GM12873 (cell line): ENCODE data around the gene TXLNB.

Experiments used
- TF ChIP-seq, protein P1 (sequence below): IDR thresholded peaks from 2 replicates; pipeline ENCODE4 v1.5.1; 2012; ENCODE audit warnings: low read depth, mild to moderate bottlenecking, moderate library complexity, low read length, control low read depth; ENCODE audit not compliant: insufficient read depth; ENCODE audit errors: missing control alignments

TXLNB gene

DNA sequence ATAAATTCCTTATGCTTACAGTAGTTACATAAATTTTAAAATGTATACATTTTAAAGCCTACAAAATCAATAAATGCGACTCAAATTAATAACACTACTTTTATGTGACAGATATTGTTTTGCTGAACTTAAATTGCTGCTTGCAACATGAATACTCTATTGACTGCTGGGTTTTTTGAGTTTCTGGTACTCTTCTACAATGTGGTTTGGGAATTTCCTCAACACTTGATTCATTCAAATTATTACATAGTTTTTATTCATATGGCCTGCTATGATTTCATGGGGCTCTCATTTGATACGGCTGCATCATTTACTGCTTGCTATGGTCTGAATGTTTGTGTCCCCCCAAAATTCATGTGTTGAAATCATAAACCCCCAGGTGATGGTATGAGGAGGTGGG lies 2.3 kb upstream of the TXLNB start:
- TF ChIP-seq, protein P1, sequence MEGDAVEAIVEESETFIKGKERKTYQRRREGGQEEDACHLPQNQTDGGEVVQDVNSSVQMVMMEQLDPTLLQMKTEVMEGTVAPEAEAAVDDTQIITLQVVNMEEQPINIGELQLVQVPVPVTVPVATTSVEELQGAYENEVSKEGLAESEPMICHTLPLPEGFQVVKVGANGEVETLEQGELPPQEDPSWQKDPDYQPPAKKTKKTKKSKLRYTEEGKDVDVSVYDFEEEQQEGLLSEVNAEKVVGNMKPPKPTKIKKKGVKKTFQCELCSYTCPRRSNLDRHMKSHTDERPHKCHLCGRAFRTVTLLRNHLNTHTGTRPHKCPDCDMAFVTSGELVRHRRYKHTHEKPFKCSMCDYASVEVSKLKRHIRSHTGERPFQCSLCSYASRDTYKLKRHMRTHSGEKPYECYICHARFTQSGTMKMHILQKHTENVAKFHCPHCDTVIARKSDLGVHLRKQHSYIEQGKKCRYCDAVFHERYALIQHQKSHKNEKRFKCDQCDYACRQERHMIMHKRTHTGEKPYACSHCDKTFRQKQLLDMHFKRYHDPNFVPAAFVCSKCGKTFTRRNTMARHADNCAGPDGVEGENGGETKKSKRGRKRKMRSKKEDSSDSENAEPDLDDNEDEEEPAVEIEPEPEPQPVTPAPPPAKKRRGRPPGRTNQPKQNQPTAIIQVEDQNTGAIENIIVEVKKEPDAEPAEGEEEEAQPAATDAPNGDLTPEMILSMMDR: no peak

DNA sequence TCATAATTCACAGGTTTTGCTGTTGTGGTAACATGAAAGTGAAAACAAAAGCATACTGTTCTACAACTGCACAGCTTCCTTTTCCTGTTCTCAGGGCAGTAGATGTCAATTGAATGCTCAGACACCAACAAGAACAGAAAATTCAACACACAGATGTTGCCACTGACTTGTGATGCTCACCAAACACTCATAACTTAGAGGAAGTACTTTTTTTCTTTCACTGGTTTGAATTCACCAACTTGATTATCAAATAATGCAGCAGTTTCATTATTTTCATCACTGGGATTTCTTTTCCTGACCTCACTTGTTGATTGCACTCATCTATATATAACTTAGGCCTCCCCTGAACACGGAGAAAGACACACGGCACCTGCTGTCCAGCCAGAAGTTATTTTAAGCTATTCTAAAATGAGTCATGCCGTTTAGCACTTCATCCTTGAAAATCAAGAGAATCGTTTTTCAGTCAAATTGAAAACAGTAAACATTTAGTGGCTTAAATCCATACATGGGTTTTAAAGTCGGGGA lies 949 bp downstream of the TXLNB start:
- TF ChIP-seq, protein P1: no peak

DNA sequence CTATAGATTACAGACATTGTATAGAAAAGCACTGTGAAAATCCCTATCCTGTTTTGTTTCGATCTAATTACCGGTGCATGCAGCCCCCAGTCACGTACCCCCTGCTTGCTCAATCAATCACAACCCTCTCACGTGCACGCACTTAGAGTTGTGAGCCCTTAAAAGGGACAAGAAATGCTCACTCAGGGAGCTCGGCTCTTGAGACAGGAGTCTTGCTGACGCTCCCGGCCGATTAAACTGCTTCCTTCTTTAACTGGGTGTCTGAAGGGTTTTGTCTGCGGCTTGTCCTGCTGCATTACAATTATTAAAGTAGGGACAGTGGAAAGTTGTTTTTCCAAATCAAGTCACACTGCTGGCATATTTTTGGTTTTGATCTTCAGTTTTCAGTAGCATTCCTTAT lies 2.6 kb downstream of the TXLNB start:
- TF ChIP-seq, protein P1: no peak

DNA sequence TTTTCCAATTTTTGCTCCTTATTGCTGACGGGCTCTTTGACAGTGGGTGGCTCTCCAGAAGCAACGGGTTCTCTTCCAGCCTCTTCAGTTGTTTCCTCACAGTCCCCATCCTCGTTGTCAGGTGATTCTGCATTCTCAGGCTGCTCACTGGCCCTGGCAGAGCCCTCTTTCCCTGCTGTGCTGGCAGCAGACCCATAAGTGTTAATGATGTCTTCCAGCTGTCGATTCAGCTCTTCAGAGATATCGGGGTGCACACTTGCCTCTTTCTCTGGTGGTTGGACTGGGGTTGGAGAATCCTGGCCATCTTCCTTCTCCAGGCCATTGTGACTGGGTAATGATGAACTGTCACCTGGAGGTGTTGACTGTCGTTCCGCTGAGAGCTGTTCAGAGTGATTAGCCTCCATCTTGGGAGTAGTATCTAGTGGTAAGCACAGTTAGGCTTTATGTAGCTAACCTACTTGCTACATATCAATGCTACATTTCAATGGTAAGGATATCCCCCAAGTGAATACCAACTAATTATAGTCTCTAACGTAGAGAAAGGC lies 3.2 kb downstream of the TXLNB start:
- TF ChIP-seq, protein P1: no peak

DNA sequence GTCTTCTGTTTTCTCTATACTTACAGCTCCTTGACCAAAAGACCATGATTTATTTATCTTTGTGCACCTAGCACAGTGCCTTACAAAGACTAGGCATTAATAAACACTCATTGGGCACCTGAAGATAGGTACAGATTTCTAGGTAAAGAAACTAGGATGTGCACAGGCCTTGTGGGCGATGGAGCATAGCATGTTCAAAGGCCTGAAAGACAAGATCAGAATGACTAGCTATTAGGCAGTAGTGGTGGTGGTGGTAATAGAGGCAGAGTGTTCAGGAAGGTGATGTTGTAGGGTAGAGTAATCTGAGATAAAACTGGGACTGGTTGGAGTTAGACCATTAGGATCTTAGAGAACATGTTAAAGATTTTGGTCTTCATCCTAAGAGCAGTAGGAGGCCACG lies 3.9 kb downstream of the TXLNB start:
- TF ChIP-seq, protein P1: no peak

DNA sequence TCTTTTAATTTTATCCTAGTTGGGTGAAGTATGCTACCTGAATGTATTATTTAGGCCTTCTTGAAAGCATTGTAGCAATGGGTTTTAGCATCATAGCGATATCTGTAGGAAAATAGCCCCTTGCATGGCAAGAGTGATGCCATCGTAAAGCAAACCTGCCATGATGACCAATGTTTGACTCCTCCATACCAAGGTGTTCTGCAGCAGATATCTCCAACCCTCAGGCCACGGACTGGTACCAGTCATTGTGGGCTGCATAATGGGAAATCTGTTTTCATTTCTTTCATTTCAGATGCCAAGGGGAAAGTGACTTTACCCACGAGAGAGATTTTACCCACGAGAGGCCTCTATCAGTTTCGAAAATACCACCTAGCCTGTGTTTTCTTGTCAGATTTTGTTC lies 6.2 kb downstream of the TXLNB start:
- TF ChIP-seq, protein P1: no peak

DNA sequence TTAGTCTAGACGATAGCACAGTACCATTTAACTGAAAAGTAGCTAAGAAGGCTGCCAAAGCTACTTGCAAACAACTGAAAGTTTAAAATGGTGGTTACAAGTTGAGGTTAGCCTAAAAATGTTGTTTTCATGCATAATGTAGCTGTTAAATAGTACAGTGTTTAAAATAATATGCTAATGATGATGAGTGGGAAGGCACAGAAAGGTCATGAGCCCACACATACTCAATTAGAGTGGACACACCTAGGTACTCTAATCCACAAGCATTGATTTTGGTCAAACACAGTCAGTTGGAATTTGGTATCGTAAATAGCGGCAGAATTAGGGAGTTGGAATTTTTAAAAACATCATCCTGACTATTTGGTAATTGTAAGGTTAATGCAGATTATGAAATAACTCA lies 7.0 kb downstream of the TXLNB start:
- TF ChIP-seq, protein P1: no peak
